Lower leg skin (tissue), 3 donors: ENCODE results near the gene AQP12A.

Experiments used
- CTCF ChIP-seq, 3 donors: fragments of 450-650 bp; IDR thresholded peaks; one replicate each; pipeline ENCODE4 v1.5.1; 2016; ENCODE audit warnings: antibody characterized with exemption in 3 of 3, mild to moderate bottlenecking in 3 of 3, moderate library complexity in 2 of 3
- POLR2A ChIP-seq, 2 donors: fragments of 450-650 bp; IDR thresholded peaks; one replicate each; pipeline ENCODE4 v1.6.1; 2016 to 2017; ENCODE audit warnings: antibody characterized with exemption in 2 of 2, mild to moderate bottlenecking in 1 of 2, moderate library complexity in 1 of 2

GRCh38 chr2:240725266-240725665 lies 33.6 kb downstream of the AQP12A start:
- TF ChIP-seq CTCF (IDR thresholded peaks at IDR 0.05) (no peak), POLR2A (IDR thresholded peaks at IDR 0.05) (no peak)
